Calu3 (cell line): Measurements from ENCODE around the gene TPH1. TPM values are rescaled to one million over a fixed set of nuclear protein-coding genes. Genes with fewer than 3 reads are reported as not detected.

Source experiments
- BruUV-seq: library from RNA; stranded (reverse); fragments of 400-500 nt; replicated peaks from 2 replicates; lab custom pipeline; 2021; lab: Mats Ljungman, UMichigan
- CTCF ChIA-PET: fragments of 300-600 bp; sonication (Branson Sonifier 250); formaldehyde crosslinking; loops from one replicate; lab custom pipeline; 2022; ENCODE audit warnings: antibody characterized with exemption; lab: Charles Lee
- DNase-seq: peaks from one replicate; pipeline ENCODE4 v3.0.0; 2022
- H3K27ac Mint-ChIP-seq: one replicate; pipeline ENCODE4 v1.8.0; 2022; ENCODE audit warnings: mixed read lengths; ENCODE audit not compliant: unreplicated experiment
- H3K27me3 Mint-ChIP-seq: one replicate; pipeline ENCODE4 v1.8.0; 2022; ENCODE audit warnings: mixed read lengths; ENCODE audit not compliant: unreplicated experiment
- H3K36me3 Mint-ChIP-seq: one replicate; pipeline ENCODE4 v1.8.0; 2022; ENCODE audit warnings: mild to moderate bottlenecking, moderate library complexity, mixed read lengths; ENCODE audit not compliant: insufficient read depth, unreplicated experiment
- H3K4me1 Mint-ChIP-seq: one replicate; pipeline ENCODE4 v1.8.0; 2022; ENCODE audit warnings: mild to moderate bottlenecking, low read depth, mixed read lengths; ENCODE audit not compliant: unreplicated experiment
- H3K4me3 Mint-ChIP-seq: one replicate; pipeline ENCODE4 v1.8.0; 2022; ENCODE audit warnings: mild to moderate bottlenecking, low read depth, moderate library complexity, mixed read lengths; ENCODE audit not compliant: unreplicated experiment
- H3K9me3 Mint-ChIP-seq: one replicate; pipeline ENCODE4 v1.8.0; 2022; ENCODE audit warnings: low read depth, mixed read lengths; ENCODE audit not compliant: unreplicated experiment
- intact Hi-C: fragments of 100-400 bp; cut with micrococcal nuclease; formaldehyde crosslinking; loops from one replicate; pipeline ENCODE4 v1.10.0; 2022; ENCODE audit not compliant: unreplicated experiment
- total RNA-seq: library from RNA; stranded (reverse); gene quantifications from 2 replicates; pipeline ENCODE4 v1.2.3, GENCODE V29; 2022
- TF ChIP-seq, protein P1 (sequence below): fragments of 200-600 bp; IDR thresholded peaks from one replicate; pipeline ENCODE4 v1.8.0; 2022; ENCODE audit warnings: antibody characterized with exemption; ENCODE audit not compliant: unreplicated experiment

The TPH1 gene
- total RNA-seq, 1 experiment from 2014 or later, result 0.24 TPM

- CTCF ChIA-PET, result interaction anchor here (0.7 kb wide), 1 partner anchor 247 kb away, joined by 3 read pairs; no protein-coding TSS in a partner anchor
- H3K27me3 Mint-ChIP-seq, result no peaks in the 10 kb centered on the region
- no peaks in the 10 kb centered on the region for H3K9me3 Mint-ChIP-seq
- TF ChIP-seq, protein P1, sequence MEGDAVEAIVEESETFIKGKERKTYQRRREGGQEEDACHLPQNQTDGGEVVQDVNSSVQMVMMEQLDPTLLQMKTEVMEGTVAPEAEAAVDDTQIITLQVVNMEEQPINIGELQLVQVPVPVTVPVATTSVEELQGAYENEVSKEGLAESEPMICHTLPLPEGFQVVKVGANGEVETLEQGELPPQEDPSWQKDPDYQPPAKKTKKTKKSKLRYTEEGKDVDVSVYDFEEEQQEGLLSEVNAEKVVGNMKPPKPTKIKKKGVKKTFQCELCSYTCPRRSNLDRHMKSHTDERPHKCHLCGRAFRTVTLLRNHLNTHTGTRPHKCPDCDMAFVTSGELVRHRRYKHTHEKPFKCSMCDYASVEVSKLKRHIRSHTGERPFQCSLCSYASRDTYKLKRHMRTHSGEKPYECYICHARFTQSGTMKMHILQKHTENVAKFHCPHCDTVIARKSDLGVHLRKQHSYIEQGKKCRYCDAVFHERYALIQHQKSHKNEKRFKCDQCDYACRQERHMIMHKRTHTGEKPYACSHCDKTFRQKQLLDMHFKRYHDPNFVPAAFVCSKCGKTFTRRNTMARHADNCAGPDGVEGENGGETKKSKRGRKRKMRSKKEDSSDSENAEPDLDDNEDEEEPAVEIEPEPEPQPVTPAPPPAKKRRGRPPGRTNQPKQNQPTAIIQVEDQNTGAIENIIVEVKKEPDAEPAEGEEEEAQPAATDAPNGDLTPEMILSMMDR, result no peak
- no peaks in the 10 kb centered on the region for H3K4me1 Mint-ChIP-seq
- no peak overlapping the region for H3K4me3 Mint-ChIP-seq
- DNase-seq, result no peak
- intact Hi-C loops, result no loop called here
- H3K27ac Mint-ChIP-seq, result no peak overlapping the region
- H3K36me3 Mint-ChIP-seq, result no peaks in the 10 kb centered on the region
- BruUV-seq, result no TSS peak
These were observed 29.4 kb upstream of the TPH1 start for GRCh38 chr11:18075444-18075843.

DNA sequence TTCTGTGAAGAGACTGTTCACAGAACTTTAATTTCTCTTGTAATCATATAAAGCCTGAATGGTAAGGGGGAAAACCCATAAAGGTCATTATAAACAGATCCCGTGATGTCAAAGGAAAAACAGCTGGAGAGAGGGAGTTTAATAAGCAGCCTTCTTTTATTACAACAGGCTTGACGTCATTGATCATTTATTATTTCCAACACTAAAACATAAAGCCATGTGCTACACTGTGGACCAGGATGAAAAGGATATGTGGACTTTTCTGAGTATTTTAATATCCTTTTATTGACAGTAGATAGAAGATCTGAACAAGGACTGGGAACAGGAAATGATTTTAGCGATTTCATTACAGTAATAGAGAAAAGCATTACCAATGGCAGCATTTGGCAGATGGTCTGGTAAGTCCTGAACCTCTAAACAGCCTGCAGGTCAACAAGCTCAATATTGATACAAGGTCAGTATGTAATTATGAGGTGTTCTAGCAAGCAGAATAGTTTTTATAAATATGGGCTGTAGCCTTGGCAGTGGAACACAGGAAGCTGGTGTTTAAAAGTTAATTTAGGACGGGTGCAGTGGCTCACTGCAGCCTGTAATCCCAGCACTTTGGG, 25.1 kb upstream of the TPH1 start:
- DNase-seq, result no peak
- intact Hi-C loops, result no loop called here
- no peak overlapping the region for H3K4me3 Mint-ChIP-seq
- TF ChIP-seq, protein P1, result no peak
- no peaks in the 10 kb centered on the region for H3K36me3 Mint-ChIP-seq
- no peaks in the 10 kb centered on the region for H3K27me3 Mint-ChIP-seq
- BruUV-seq, result no TSS peak
- H3K9me3 Mint-ChIP-seq, result no peaks in the 10 kb centered on the region
- no peak overlapping the region for H3K27ac Mint-ChIP-seq
- no peaks in the 10 kb centered on the region for H3K4me1 Mint-ChIP-seq
- CTCF ChIA-PET, result no interaction called here

DNA sequence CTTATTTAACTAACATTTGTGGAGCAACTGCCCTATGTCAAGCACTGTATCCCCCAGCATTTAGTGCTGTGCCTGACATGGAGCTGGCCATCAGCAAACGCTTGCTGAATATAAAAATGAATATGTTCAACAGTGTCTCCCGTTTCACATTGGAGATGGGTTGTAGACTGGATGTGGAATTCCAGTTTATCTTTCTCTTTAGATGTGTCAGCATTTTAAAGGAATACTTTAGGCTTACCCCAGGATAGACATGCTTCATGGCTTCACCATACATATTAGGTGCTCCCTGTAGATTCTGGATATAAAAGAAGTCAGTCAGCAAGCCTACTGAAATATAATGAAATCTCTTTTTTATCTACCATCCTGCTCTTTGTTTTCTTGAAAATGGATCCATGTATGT, 21.3 kb upstream of the TPH1 start:
- no peaks in the 10 kb centered on the region for H3K27me3 Mint-ChIP-seq
- no TSS peak for BruUV-seq
- TF ChIP-seq, protein P1, result no peak
- intact Hi-C loops, result no loop called here
- H3K4me3 Mint-ChIP-seq, result no peak overlapping the region
- H3K9me3 Mint-ChIP-seq, result no peaks in the 10 kb centered on the region
- no peaks in the 10 kb centered on the region for H3K36me3 Mint-ChIP-seq
- no peaks in the 10 kb centered on the region for H3K4me1 Mint-ChIP-seq
- H3K27ac Mint-ChIP-seq, result no peak overlapping the region
- CTCF ChIA-PET, result interaction anchor here (0.7 kb wide), 1 partner anchor 42 kb away, joined by 6 read pairs; no protein-coding TSS in a partner anchor
- DNase-seq, result no peak

- CTCF ChIA-PET, result interaction anchor here (0.5 kb wide), 1 partner anchor 98 kb away, joined by 3 read pairs; no protein-coding TSS in a partner anchor
- Mint-ChIP-seq H3K36me3 (no peaks in the 10 kb centered on the region), H3K27ac (no peak overlapping the region), H3K27me3 (no peaks in the 10 kb centered on the region), H3K4me1 (no peaks in the 10 kb centered on the region), H3K9me3 (no peaks in the 10 kb centered on the region), H3K4me3 (no peak overlapping the region)
- intact Hi-C loops, result no loop called here
- TF ChIP-seq, protein P1, result no peak
- DNase-seq, result no peak
- BruUV-seq, result no TSS peak
These were observed 20.6 kb upstream of the TPH1 start for GRCh38 chr11:18066626-18067025.
